Liver (tissue), 9 donors: ENCODE measurements around the gene ADPGK. TPM values are rescaled to one million over a fixed set of nuclear protein-coding genes. Genes with fewer than 3 reads are reported as not detected.

Source experiments
- DNase-seq: peaks from one replicate; pipeline ENCODE4 v3.0.0-alpha.2; 2017; ENCODE audit warnings: low spot score
- H3K27ac ChIP-seq, 2 donors: one replicate each; pipeline ENCODE4 v1.7.0; 2013; ENCODE audit warnings: inconsistent platforms in 2 of 2, low read length in 2 of 2, control low read depth in 1 of 2, low read depth in 1 of 2, mild to moderate bottlenecking in 1 of 2
- H3K27me3 ChIP-seq, 4 donors: one replicate each; pipeline versions ENCODE4 v1.6.1 to v1.7.0; 2013; ENCODE audit warnings: low read length in 3 of 4, inconsistent platforms in 1 of 4, mild to moderate bottlenecking in 1 of 4, moderate library complexity in 1 of 4; ENCODE audit not compliant: control insufficient read depth in 4 of 4, insufficient read depth in 4 of 4
- H3K36me3 ChIP-seq, 4 donors: one replicate each; pipeline versions ENCODE4 v1.6.1 to v1.7.0; 2013; ENCODE audit warnings: low read length in 3 of 4, mild to moderate bottlenecking in 3 of 4, low read depth in 1 of 4, moderate library complexity in 1 of 4; ENCODE audit not compliant: control insufficient read depth in 4 of 4, insufficient read depth in 3 of 4
- H3K4me1 ChIP-seq, 4 donors: one replicate each; pipeline versions ENCODE4 v1.6.1 to v1.7.0; 2013; ENCODE audit warnings: low read length in 3 of 4, mild to moderate bottlenecking in 3 of 4, moderate library complexity in 1 of 4; ENCODE audit not compliant: control insufficient read depth in 4 of 4, insufficient read depth in 4 of 4
- H3K4me3 ChIP-seq, 3 donors: one replicate each; pipeline versions ENCODE4 v1.6.1 to v1.7.0; 2013; ENCODE audit warnings: low read length in 3 of 3, control low read depth in 1 of 3, low read depth in 1 of 3, mild to moderate bottlenecking in 1 of 3
- H3K9ac ChIP-seq, 2 donors: one replicate each; pipeline ENCODE4 v1.7.0; 2013; ENCODE audit warnings: low read length in 2 of 2, mild to moderate bottlenecking in 2 of 2, moderate library complexity in 2 of 2, control low read depth in 1 of 2, low read depth in 1 of 2
- H3K9me3 ChIP-seq, 4 donors: one replicate each; pipeline versions ENCODE4 v1.6.1 to v1.7.0; 2013; ENCODE audit warnings: low read length in 3 of 4; ENCODE audit not compliant: control insufficient read depth in 4 of 4
- EGR1 ChIP-seq, 2 donors: IDR thresholded peaks; 2 replicates each; pipeline ENCODE4 v1.6.1; 2016 to 2018; ENCODE audit warnings: antibody characterized with exemption in 2 of 2, low read depth in 2 of 2
- FOXA1 ChIP-seq: IDR thresholded peaks from 2 replicates; pipeline ENCODE4 v1.6.1; 2016; ENCODE audit warnings: antibody characterized with exemption
- FOXA2 ChIP-seq: IDR thresholded peaks from 2 replicates; pipeline ENCODE4 v1.6.1; 2016; ENCODE audit warnings: antibody characterized with exemption
- GABPA ChIP-seq, 2 donors: IDR thresholded peaks in 1 of 2; conservative IDR thresholded peaks in 1 of 2; 2 replicates each; pipeline ENCODE4 v1.6.1; 2016; ENCODE audit warnings: antibody characterized with exemption in 2 of 2, mild to moderate bottlenecking in 1 of 2, moderate library complexity in 1 of 2
- HNF4A ChIP-seq, 2 donors: conservative IDR thresholded peaks; 2 replicates each; pipeline ENCODE4 v1.6.1; 2016; ENCODE audit warnings: antibody characterized with exemption in 2 of 2, mild to moderate bottlenecking in 2 of 2
- HNF4G ChIP-seq: IDR thresholded peaks from 2 replicates; pipeline ENCODE4 v1.6.1; 2016; ENCODE audit warnings: antibody characterized with exemption
- JUND ChIP-seq, 2 donors: IDR thresholded peaks; 2 replicates each; pipeline ENCODE4 v1.6.1; 2016; ENCODE audit warnings: antibody characterized with exemption in 2 of 2
- NR2F2 ChIP-seq: IDR thresholded peaks from 2 replicates; pipeline ENCODE4 v1.6.1; 2016; ENCODE audit warnings: antibody characterized with exemption
- RAD21 ChIP-seq, 2 donors: IDR thresholded peaks; 2 replicates each; pipeline ENCODE4 v1.6.1; 2016; ENCODE audit warnings: antibody characterized with exemption in 2 of 2, mild to moderate bottlenecking in 2 of 2
- RXRA ChIP-seq, 2 donors: IDR thresholded peaks; 2 replicates each; pipeline ENCODE4 v1.6.1; 2017 to 2018; ENCODE audit warnings: antibody characterized with exemption in 2 of 2, mild to moderate bottlenecking in 1 of 2
- SP1 ChIP-seq: IDR thresholded peaks from 2 replicates; pipeline ENCODE4 v1.6.1; 2018; ENCODE audit warnings: antibody characterized with exemption, mild to moderate bottlenecking
- TAF1 ChIP-seq: conservative IDR thresholded peaks from 2 replicates; pipeline ENCODE4 v1.6.1; 2016; ENCODE audit warnings: antibody characterized with exemption, mild to moderate bottlenecking
- YY1 ChIP-seq: IDR thresholded peaks from 2 replicates; pipeline ENCODE4 v1.6.1; 2016; ENCODE audit warnings: antibody characterized with exemption, mild to moderate bottlenecking
- WGBS: extraction: QIAGEN DNeasy Blood & Tissue Kit; methylation state at CpG from one replicate; pipeline ENCODE4 v1.1.7; 2013; 5-methylcytosine and 5-hydroxymethylcytosine counted together
- polyA plus RNA-seq, 2 donors: library from polyadenylated mRNA; stranded (reverse) in 1 of 2; unstranded in 1 of 2; fragments of 200-250 nt in 1 of 2; fragments of >200 nt in 1 of 2; fragmentation: Nextera tagmentation in 1 of 2; extraction: Ambion mirVana in 1 of 2; gene quantifications; one replicate each; pipeline versions ENCODE4 v1.2.1 to v1.2.3, GENCODE V29; 2013 to 2015
- total RNA-seq, 2 donors: library from RNA; depleted of rRNA; stranded (reverse); fragments of >200 nt; gene quantifications; one replicate each; pipeline ENCODE4 v1.2.3, GENCODE V29; 2014
- TF ChIP-seq, protein P1 (sequence below): IDR thresholded peaks from 2 replicates; pipeline ENCODE4 v1.6.1; 2016; ENCODE audit warnings: antibody characterized with exemption
- TF ChIP-seq, protein P2 (sequence below): IDR thresholded peaks from 2 replicates; pipeline ENCODE4 v1.6.1; 2016; ENCODE audit warnings: antibody characterized with exemption, mild to moderate bottlenecking
- TF ChIP-seq, protein P3 (sequence below): IDR thresholded peaks from 2 replicates; pipeline ENCODE4 v1.6.1; 2016; ENCODE audit warnings: antibody characterized with exemption
- TF ChIP-seq, protein P4 (sequence below): fragments of 150-350 bp; IDR thresholded peaks from 2 replicates; pipeline ENCODE4 v1.5.1; 2017; ENCODE audit warnings: improper control_type of control experiment, low read depth, low read length; ENCODE audit not compliant: missing input control
- TF ChIP-seq, protein P5 (sequence below): IDR thresholded peaks from 2 replicates; pipeline ENCODE4 v1.6.1; 2016; ENCODE audit warnings: antibody characterized with exemption
- donor health status: healthy.
- donor health status: healthy.
- donor health status: healthy.
- donor health status: healthy.
- donor health status: healthy.

Gene ADPGK
- total and polyA plus RNA-seq, 4 donors: 12.2 to 35.5 (median 20.0) TPM

DNA sequence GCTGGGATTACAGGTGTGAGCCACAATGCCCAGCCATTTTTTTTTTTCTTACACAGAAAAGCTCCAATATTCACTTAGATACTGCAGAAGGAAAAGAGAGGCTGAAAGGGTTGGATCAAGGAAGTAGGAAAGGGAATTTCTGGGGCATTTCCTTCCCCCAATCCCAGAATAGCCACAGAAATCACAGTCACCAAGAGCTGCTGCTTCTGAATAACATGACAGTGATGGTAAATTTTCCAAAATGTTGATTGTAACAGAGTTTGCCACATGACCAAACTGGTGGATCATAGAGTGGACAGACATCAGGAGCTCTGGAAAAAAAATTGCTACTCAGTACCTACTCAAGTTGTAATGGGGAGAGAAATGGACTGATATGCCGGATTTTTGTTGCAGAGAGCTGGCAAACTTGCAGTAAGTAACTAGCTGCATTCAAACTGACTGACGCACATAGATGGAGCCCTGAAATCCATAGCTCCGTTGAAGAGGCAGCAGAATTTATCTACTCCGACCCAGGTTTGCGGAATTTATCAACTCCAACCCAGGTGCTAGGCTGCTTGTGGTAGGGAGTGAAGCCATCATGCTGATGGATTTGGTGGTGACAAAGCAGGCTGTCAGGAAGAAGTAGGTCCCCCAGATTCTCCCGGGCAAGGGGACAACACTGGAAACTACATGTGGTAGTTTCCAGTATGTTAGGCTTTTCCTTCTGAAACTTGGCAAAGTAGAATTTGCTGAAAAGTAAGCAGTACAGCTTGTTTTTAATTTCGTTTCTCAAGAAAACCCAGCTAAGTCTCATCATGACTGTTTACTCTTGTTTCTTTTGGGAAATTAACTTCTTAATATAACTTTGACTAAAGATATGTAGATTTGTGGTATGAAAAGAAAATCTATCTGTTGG lies 10.5 kb upstream of the ADPGK start:
- Histone ChIP-seq H3K4me1 (peaks cover 5 to 10% (median 7%) of the 10 kb centered on the region in 4 donors), H3K9ac (no peak overlapping the region), H3K9me3 (no peaks in the 10 kb centered on the region), H3K27me3 (no peaks in the 10 kb centered on the region), H3K36me3 (no peaks in the 10 kb centered on the region), H3K27ac (no peak overlapping the region), H3K4me3 (no peak overlapping the region)
- no peak for DNase-seq
- TF ChIP-seq RAD21 (IDR thresholded peaks at IDR 0.05): no peak
- TF ChIP-seq FOXA1: no peak
- no peak for TF ChIP-seq SP1
- no peak for TF ChIP-seq TAF1
- no peak for TF ChIP-seq EGR1 (IDR thresholded peaks at IDR 0.05; ENCODE audit: low read depth in 2 of 2)
- TF ChIP-seq, protein P1, sequence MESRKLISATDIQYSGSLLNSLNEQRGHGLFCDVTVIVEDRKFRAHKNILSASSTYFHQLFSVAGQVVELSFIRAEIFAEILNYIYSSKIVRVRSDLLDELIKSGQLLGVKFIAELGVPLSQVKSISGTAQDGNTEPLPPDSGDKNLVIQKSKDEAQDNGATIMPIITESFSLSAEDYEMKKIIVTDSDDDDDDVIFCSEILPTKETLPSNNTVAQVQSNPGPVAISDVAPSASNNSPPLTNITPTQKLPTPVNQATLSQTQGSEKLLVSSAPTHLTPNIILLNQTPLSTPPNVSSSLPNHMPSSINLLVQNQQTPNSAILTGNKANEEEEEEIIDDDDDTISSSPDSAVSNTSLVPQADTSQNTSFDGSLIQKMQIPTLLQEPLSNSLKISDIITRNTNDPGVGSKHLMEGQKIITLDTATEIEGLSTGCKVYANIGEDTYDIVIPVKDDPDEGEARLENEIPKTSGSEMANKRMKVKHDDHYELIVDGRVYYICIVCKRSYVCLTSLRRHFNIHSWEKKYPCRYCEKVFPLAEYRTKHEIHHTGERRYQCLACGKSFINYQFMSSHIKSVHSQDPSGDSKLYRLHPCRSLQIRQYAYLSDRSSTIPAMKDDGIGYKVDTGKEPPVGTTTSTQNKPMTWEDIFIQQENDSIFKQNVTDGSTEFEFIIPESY: no peak
- TF ChIP-seq GABPA (IDR thresholded peaks at IDR 0.05 in 1 of 2, conservative IDR thresholded peaks at IDR 0.05 in 1 of 2): no peak
- TF ChIP-seq HNF4G: no peak
- no peak for TF ChIP-seq HNF4A (conservative IDR thresholded peaks at IDR 0.05)
- TF ChIP-seq, protein P2, sequence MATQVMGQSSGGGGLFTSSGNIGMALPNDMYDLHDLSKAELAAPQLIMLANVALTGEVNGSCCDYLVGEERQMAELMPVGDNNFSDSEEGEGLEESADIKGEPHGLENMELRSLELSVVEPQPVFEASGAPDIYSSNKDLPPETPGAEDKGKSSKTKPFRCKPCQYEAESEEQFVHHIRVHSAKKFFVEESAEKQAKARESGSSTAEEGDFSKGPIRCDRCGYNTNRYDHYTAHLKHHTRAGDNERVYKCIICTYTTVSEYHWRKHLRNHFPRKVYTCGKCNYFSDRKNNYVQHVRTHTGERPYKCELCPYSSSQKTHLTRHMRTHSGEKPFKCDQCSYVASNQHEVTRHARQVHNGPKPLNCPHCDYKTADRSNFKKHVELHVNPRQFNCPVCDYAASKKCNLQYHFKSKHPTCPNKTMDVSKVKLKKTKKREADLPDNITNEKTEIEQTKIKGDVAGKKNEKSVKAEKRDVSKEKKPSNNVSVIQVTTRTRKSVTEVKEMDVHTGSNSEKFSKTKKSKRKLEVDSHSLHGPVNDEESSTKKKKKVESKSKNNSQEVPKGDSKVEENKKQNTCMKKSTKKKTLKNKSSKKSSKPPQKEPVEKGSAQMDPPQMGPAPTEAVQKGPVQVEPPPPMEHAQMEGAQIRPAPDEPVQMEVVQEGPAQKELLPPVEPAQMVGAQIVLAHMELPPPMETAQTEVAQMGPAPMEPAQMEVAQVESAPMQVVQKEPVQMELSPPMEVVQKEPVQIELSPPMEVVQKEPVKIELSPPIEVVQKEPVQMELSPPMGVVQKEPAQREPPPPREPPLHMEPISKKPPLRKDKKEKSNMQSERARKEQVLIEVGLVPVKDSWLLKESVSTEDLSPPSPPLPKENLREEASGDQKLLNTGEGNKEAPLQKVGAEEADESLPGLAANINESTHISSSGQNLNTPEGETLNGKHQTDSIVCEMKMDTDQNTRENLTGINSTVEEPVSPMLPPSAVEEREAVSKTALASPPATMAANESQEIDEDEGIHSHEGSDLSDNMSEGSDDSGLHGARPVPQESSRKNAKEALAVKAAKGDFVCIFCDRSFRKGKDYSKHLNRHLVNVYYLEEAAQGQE: no peak
- TF ChIP-seq NR2F2: no peak
- TF ChIP-seq, protein P3, sequence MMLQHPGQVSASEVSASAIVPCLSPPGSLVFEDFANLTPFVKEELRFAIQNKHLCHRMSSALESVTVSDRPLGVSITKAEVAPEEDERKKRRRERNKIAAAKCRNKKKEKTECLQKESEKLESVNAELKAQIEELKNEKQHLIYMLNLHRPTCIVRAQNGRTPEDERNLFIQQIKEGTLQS: no peak
- no peak for TF ChIP-seq FOXA2
- no peak for TF ChIP-seq JUND (IDR thresholded peaks at IDR 0.05)
- no peak for TF ChIP-seq RXRA (IDR thresholded peaks at IDR 0.05)
- TF ChIP-seq YY1: no peak
- TF ChIP-seq, protein P4, sequence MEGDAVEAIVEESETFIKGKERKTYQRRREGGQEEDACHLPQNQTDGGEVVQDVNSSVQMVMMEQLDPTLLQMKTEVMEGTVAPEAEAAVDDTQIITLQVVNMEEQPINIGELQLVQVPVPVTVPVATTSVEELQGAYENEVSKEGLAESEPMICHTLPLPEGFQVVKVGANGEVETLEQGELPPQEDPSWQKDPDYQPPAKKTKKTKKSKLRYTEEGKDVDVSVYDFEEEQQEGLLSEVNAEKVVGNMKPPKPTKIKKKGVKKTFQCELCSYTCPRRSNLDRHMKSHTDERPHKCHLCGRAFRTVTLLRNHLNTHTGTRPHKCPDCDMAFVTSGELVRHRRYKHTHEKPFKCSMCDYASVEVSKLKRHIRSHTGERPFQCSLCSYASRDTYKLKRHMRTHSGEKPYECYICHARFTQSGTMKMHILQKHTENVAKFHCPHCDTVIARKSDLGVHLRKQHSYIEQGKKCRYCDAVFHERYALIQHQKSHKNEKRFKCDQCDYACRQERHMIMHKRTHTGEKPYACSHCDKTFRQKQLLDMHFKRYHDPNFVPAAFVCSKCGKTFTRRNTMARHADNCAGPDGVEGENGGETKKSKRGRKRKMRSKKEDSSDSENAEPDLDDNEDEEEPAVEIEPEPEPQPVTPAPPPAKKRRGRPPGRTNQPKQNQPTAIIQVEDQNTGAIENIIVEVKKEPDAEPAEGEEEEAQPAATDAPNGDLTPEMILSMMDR: no peak
- TF ChIP-seq, protein P5, sequence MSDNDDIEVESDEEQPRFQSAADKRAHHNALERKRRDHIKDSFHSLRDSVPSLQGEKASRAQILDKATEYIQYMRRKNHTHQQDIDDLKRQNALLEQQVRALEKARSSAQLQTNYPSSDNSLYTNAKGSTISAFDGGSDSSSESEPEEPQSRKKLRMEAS: no peak
- 73% methylated on average over 7 of the region's 7 CpGs for WGBS
